Liver (tissue), 9 donors: Measurements from ENCODE around the gene FGFBP1. TPM values are rescaled to one million over a fixed set of nuclear protein-coding genes. Genes with fewer than 3 reads are reported as not detected.

Experiments used
- DNase-seq: peaks from one replicate; pipeline ENCODE4 v3.0.0-alpha.2; 2017; ENCODE audit warnings: low spot score
- H3K27ac ChIP-seq, 2 donors: one replicate each; pipeline ENCODE4 v1.7.0; 2013; ENCODE audit warnings: inconsistent platforms in 2 of 2, low read length in 2 of 2, control low read depth in 1 of 2, low read depth in 1 of 2, mild to moderate bottlenecking in 1 of 2
- H3K27me3 ChIP-seq, 4 donors: one replicate each; pipeline versions ENCODE4 v1.6.1 to v1.7.0; 2013; ENCODE audit warnings: low read length in 3 of 4, inconsistent platforms in 1 of 4, mild to moderate bottlenecking in 1 of 4, moderate library complexity in 1 of 4; ENCODE audit not compliant: control insufficient read depth in 4 of 4, insufficient read depth in 4 of 4
- H3K36me3 ChIP-seq, 4 donors: one replicate each; pipeline versions ENCODE4 v1.6.1 to v1.7.0; 2013; ENCODE audit warnings: low read length in 3 of 4, mild to moderate bottlenecking in 3 of 4, low read depth in 1 of 4, moderate library complexity in 1 of 4; ENCODE audit not compliant: control insufficient read depth in 4 of 4, insufficient read depth in 3 of 4
- H3K4me1 ChIP-seq, 4 donors: one replicate each; pipeline versions ENCODE4 v1.6.1 to v1.7.0; 2013; ENCODE audit warnings: low read length in 3 of 4, mild to moderate bottlenecking in 3 of 4, moderate library complexity in 1 of 4; ENCODE audit not compliant: control insufficient read depth in 4 of 4, insufficient read depth in 4 of 4
- H3K4me3 ChIP-seq, 3 donors: one replicate each; pipeline versions ENCODE4 v1.6.1 to v1.7.0; 2013; ENCODE audit warnings: low read length in 3 of 3, control low read depth in 1 of 3, low read depth in 1 of 3, mild to moderate bottlenecking in 1 of 3
- H3K9ac ChIP-seq, 2 donors: one replicate each; pipeline ENCODE4 v1.7.0; 2013; ENCODE audit warnings: low read length in 2 of 2, mild to moderate bottlenecking in 2 of 2, moderate library complexity in 2 of 2, control low read depth in 1 of 2, low read depth in 1 of 2
- H3K9me3 ChIP-seq, 4 donors: one replicate each; pipeline versions ENCODE4 v1.6.1 to v1.7.0; 2013; ENCODE audit warnings: low read length in 3 of 4; ENCODE audit not compliant: control insufficient read depth in 4 of 4
- FOXA1 ChIP-seq: IDR thresholded peaks from 2 replicates; pipeline ENCODE4 v1.6.1; 2016; ENCODE audit warnings: antibody characterized with exemption
- FOXA2 ChIP-seq: IDR thresholded peaks from 2 replicates; pipeline ENCODE4 v1.6.1; 2016; ENCODE audit warnings: antibody characterized with exemption
- GABPA ChIP-seq, 2 donors: IDR thresholded peaks in 1 of 2; conservative IDR thresholded peaks in 1 of 2; 2 replicates each; pipeline ENCODE4 v1.6.1; 2016; ENCODE audit warnings: antibody characterized with exemption in 2 of 2, mild to moderate bottlenecking in 1 of 2, moderate library complexity in 1 of 2
- HNF4A ChIP-seq, 2 donors: conservative IDR thresholded peaks; 2 replicates each; pipeline ENCODE4 v1.6.1; 2016; ENCODE audit warnings: antibody characterized with exemption in 2 of 2, mild to moderate bottlenecking in 2 of 2
- HNF4G ChIP-seq: IDR thresholded peaks from 2 replicates; pipeline ENCODE4 v1.6.1; 2016; ENCODE audit warnings: antibody characterized with exemption
- JUND ChIP-seq, 2 donors: IDR thresholded peaks; 2 replicates each; pipeline ENCODE4 v1.6.1; 2016; ENCODE audit warnings: antibody characterized with exemption in 2 of 2
- NR2F2 ChIP-seq: IDR thresholded peaks from 2 replicates; pipeline ENCODE4 v1.6.1; 2016; ENCODE audit warnings: antibody characterized with exemption
- RAD21 ChIP-seq, 2 donors: IDR thresholded peaks; 2 replicates each; pipeline ENCODE4 v1.6.1; 2016; ENCODE audit warnings: antibody characterized with exemption in 2 of 2, mild to moderate bottlenecking in 2 of 2
- RXRA ChIP-seq, 2 donors: IDR thresholded peaks; 2 replicates each; pipeline ENCODE4 v1.6.1; 2017 to 2018; ENCODE audit warnings: antibody characterized with exemption in 2 of 2, mild to moderate bottlenecking in 1 of 2
- SP1 ChIP-seq: IDR thresholded peaks from 2 replicates; pipeline ENCODE4 v1.6.1; 2018; ENCODE audit warnings: antibody characterized with exemption, mild to moderate bottlenecking
- TAF1 ChIP-seq: conservative IDR thresholded peaks from 2 replicates; pipeline ENCODE4 v1.6.1; 2016; ENCODE audit warnings: antibody characterized with exemption, mild to moderate bottlenecking
- YY1 ChIP-seq: IDR thresholded peaks from 2 replicates; pipeline ENCODE4 v1.6.1; 2016; ENCODE audit warnings: antibody characterized with exemption, mild to moderate bottlenecking
- WGBS: extraction: QIAGEN DNeasy Blood & Tissue Kit; methylation state at CpG from one replicate; pipeline ENCODE4 v1.1.7; 2013; 5-methylcytosine and 5-hydroxymethylcytosine counted together
- polyA plus RNA-seq, 2 donors: library from polyadenylated mRNA; stranded (reverse) in 1 of 2; unstranded in 1 of 2; fragments of 200-250 nt in 1 of 2; fragments of >200 nt in 1 of 2; fragmentation: Nextera tagmentation in 1 of 2; extraction: Ambion mirVana in 1 of 2; gene quantifications; one replicate each; pipeline versions ENCODE4 v1.2.1 to v1.2.3, GENCODE V29; 2013 to 2015
- total RNA-seq, 2 donors: library from RNA; depleted of rRNA; stranded (reverse); fragments of >200 nt; gene quantifications; one replicate each; pipeline ENCODE4 v1.2.3, GENCODE V29; 2014
- TF ChIP-seq, protein P1 (sequence below): IDR thresholded peaks from 2 replicates; pipeline ENCODE4 v1.6.1; 2016; ENCODE audit warnings: antibody characterized with exemption
- TF ChIP-seq, protein P2 (sequence below): IDR thresholded peaks from 2 replicates; pipeline ENCODE4 v1.6.1; 2016; ENCODE audit warnings: antibody characterized with exemption, mild to moderate bottlenecking
- TF ChIP-seq, protein P3 (sequence below): IDR thresholded peaks from 2 replicates; pipeline ENCODE4 v1.6.1; 2016; ENCODE audit warnings: antibody characterized with exemption
- TF ChIP-seq, protein P4 (sequence below): fragments of 150-350 bp; IDR thresholded peaks from 2 replicates; pipeline ENCODE4 v1.5.1; 2017; ENCODE audit warnings: improper control_type of control experiment, low read depth, low read length; ENCODE audit not compliant: missing input control
- TF ChIP-seq, protein P5 (sequence below): IDR thresholded peaks from 2 replicates; pipeline ENCODE4 v1.6.1; 2016; ENCODE audit warnings: antibody characterized with exemption
- donor health status: healthy.
- donor health status: healthy.
- donor health status: healthy.
- donor health status: healthy.
- donor health status: healthy.

FGFBP1 gene
- total and polyA plus RNA-seq, 4 donors = not detected

DNA sequence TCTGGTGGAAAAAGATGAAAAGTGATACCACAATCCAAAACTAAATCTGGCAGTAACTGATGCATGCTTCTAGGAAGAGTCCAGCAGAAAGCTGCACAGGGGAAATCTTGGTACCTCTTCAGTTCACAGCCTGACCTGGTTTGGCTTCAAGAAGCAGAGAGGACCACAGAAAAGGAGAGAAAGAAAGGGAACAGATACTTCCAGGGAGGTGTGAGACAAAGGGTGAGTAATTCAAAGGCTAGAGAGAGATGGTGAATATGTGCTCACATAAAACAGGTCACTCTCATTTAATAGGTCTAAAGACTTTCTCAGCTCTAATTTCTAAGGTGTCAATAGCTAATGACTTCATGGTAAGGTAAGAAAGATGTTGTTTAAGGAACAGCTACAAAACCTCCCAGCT is 13.2 kb upstream of the FGFBP1 start:
- Histone ChIP-seq H3K9me3 (no peaks in the 10 kb centered on the region), H3K9ac (no peak overlapping the region), H3K36me3 (no peaks in the 10 kb centered on the region), H3K27me3 (no peaks in the 10 kb centered on the region), H3K27ac (no peak overlapping the region), H3K4me1 (peaks cover 0 to 3% (median 2%) of the 10 kb centered on the region in 4 donors), H3K4me3 (no peak overlapping the region)
- DNase-seq = no peak
- TF ChIP-seq GABPA (IDR thresholded peaks at IDR 0.05 in 1 of 2, conservative IDR thresholded peaks at IDR 0.05 in 1 of 2) = no peak
- no peak for TF ChIP-seq YY1
- TF ChIP-seq JUND (IDR thresholded peaks at IDR 0.05) = no peak

DNA sequence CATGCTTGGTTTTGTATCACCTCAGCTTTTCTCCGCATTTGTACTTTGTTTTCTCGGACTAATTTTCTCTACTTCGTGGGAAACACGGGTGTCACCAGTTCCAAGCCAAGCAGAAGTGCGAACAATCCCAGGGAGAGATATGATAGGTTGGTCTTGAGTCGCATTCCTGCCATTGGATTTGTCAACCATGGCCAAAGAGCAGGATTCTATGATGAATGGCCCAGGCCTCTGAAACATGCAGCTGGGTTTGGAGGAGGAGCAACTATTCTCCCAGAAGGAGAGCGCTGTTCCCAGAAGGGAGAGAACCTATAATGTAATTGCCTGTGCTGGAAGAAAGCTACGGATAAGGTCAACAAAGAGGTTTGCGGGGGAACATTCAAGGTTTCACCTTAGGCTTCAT is 10.3 kb upstream of the FGFBP1 start:
- Histone ChIP-seq H3K4me3 (no peak overlapping the region), H3K36me3 (no peaks in the 10 kb centered on the region), H3K9ac (no peak overlapping the region), H3K27me3 (no peaks in the 10 kb centered on the region), H3K4me1 (no peaks in the 10 kb centered on the region), H3K9me3 (no peaks in the 10 kb centered on the region), H3K27ac (no peak overlapping the region)
- DNase-seq = no peak
- TF ChIP-seq RXRA (IDR thresholded peaks at IDR 0.05) (no peak), YY1 (no peak), HNF4A (conservative IDR thresholded peaks at IDR 0.05) (no peak), FOXA2 (no peak), TAF1 (no peak), NR2F2 (no peak), HNF4G (no peak), JUND (IDR thresholded peaks at IDR 0.05) (no peak), RAD21 (IDR thresholded peaks at IDR 0.05) (no peak), SP1 (no peak), FOXA1 (no peak), GABPA (IDR thresholded peaks at IDR 0.05 in 1 of 2, conservative IDR thresholded peaks at IDR 0.05 in 1 of 2) (no peak)
- TF ChIP-seq, protein P1, sequence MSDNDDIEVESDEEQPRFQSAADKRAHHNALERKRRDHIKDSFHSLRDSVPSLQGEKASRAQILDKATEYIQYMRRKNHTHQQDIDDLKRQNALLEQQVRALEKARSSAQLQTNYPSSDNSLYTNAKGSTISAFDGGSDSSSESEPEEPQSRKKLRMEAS = no peak
- TF ChIP-seq, protein P2, sequence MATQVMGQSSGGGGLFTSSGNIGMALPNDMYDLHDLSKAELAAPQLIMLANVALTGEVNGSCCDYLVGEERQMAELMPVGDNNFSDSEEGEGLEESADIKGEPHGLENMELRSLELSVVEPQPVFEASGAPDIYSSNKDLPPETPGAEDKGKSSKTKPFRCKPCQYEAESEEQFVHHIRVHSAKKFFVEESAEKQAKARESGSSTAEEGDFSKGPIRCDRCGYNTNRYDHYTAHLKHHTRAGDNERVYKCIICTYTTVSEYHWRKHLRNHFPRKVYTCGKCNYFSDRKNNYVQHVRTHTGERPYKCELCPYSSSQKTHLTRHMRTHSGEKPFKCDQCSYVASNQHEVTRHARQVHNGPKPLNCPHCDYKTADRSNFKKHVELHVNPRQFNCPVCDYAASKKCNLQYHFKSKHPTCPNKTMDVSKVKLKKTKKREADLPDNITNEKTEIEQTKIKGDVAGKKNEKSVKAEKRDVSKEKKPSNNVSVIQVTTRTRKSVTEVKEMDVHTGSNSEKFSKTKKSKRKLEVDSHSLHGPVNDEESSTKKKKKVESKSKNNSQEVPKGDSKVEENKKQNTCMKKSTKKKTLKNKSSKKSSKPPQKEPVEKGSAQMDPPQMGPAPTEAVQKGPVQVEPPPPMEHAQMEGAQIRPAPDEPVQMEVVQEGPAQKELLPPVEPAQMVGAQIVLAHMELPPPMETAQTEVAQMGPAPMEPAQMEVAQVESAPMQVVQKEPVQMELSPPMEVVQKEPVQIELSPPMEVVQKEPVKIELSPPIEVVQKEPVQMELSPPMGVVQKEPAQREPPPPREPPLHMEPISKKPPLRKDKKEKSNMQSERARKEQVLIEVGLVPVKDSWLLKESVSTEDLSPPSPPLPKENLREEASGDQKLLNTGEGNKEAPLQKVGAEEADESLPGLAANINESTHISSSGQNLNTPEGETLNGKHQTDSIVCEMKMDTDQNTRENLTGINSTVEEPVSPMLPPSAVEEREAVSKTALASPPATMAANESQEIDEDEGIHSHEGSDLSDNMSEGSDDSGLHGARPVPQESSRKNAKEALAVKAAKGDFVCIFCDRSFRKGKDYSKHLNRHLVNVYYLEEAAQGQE = no peak
- TF ChIP-seq, protein P3, sequence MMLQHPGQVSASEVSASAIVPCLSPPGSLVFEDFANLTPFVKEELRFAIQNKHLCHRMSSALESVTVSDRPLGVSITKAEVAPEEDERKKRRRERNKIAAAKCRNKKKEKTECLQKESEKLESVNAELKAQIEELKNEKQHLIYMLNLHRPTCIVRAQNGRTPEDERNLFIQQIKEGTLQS = no peak
- TF ChIP-seq, protein P4, sequence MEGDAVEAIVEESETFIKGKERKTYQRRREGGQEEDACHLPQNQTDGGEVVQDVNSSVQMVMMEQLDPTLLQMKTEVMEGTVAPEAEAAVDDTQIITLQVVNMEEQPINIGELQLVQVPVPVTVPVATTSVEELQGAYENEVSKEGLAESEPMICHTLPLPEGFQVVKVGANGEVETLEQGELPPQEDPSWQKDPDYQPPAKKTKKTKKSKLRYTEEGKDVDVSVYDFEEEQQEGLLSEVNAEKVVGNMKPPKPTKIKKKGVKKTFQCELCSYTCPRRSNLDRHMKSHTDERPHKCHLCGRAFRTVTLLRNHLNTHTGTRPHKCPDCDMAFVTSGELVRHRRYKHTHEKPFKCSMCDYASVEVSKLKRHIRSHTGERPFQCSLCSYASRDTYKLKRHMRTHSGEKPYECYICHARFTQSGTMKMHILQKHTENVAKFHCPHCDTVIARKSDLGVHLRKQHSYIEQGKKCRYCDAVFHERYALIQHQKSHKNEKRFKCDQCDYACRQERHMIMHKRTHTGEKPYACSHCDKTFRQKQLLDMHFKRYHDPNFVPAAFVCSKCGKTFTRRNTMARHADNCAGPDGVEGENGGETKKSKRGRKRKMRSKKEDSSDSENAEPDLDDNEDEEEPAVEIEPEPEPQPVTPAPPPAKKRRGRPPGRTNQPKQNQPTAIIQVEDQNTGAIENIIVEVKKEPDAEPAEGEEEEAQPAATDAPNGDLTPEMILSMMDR = no peak
- TF ChIP-seq, protein P5, sequence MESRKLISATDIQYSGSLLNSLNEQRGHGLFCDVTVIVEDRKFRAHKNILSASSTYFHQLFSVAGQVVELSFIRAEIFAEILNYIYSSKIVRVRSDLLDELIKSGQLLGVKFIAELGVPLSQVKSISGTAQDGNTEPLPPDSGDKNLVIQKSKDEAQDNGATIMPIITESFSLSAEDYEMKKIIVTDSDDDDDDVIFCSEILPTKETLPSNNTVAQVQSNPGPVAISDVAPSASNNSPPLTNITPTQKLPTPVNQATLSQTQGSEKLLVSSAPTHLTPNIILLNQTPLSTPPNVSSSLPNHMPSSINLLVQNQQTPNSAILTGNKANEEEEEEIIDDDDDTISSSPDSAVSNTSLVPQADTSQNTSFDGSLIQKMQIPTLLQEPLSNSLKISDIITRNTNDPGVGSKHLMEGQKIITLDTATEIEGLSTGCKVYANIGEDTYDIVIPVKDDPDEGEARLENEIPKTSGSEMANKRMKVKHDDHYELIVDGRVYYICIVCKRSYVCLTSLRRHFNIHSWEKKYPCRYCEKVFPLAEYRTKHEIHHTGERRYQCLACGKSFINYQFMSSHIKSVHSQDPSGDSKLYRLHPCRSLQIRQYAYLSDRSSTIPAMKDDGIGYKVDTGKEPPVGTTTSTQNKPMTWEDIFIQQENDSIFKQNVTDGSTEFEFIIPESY = no peak
- WGBS = 77% methylated on average over 9 of the region's 9 CpGs
